Measurements from ENCODE around the gene NUDCD3. TPM values are rescaled to one million over a fixed set of nuclear protein-coding genes. Genes with fewer than 3 reads are reported as not detected.

Gene NUDCD3
- total and polyA plus RNA-seq, 7 experiments from 2014 or later = 51.5 to 117 (median 84.4) TPM

- no peaks in the 10 kb centered on the region for H3K9me3 ChIP-seq (ENCODE audit: control insufficient read depth in 2 of 3, low read length in 3 of 3)
- Mint-ChIP-seq H3K4me1 (peaks cover 0 to 20% (median 0%) of the 10 kb centered on the region in 7 donors), H3K9me3 (peaks cover 0 to 2% (median 0%) of the 10 kb centered on the region in 11 donors), H3K27me3 (no peaks in the 10 kb centered on the region), H3K4me3 (no peak overlapping the region), H3K36me3 (peaks cover 2 to 14% (median 5%) of the 10 kb centered on the region in 5 donors), H3K27ac (peak overlapping the region in 4 of 9 donors; percentile 33 to 75 (median 54))
- H3K4me1 ChIP-seq (ENCODE audit: control insufficient read depth in 2 of 2, insufficient read depth in 2 of 2, low read length in 2 of 2) = no peaks in the 10 kb centered on the region
- H3K4me3 ChIP-seq (ENCODE audit: low read length) = no peak overlapping the region
- no peak for DNase-seq
- intact Hi-C loops (cut with micrococcal nuclease) = no loop called here
- no peak overlapping the region for H3K27ac ChIP-seq (ENCODE audit: low read depth, low read length)
- ChIA-PET CTCF (no interaction called here), POLR2A (no interaction called here)
- no peaks in the 10 kb centered on the region for H3K27me3 ChIP-seq (ENCODE audit: control insufficient read depth in 2 of 2, insufficient read depth in 2 of 2, low read length in 2 of 2)
- ATAC-seq = no peak
- peaks cover 0 to 44% (median 3%) of the 10 kb centered on the region in 3 experiments for H3K36me3 ChIP-seq (ENCODE audit: control insufficient read depth in 2 of 3, insufficient read depth in 3 of 3, low read length in 3 of 3)
These were observed 108.8 kb downstream of the NUDCD3 start for GRCh38 chr7:44381494-44382220.

GRCh38 chr7:44380831-44381493, 109.5 kb downstream of the NUDCD3 start:
- peak overlapping the region in 3 of 9 donors; percentile 51 to 57 (median 54) for H3K27ac Mint-ChIP-seq
- no peaks in the 10 kb centered on the region for H3K27me3 ChIP-seq (ENCODE audit: control insufficient read depth in 2 of 2, insufficient read depth in 2 of 2, low read length in 2 of 2)

GRCh38 chr7:44380189-44380830, 110.1 kb downstream of the NUDCD3 start:
- DNase-seq (no peak), ATAC-seq (no peak)
- intact Hi-C loops (cut with micrococcal nuclease) = no loop called here
- Histone ChIP-seq H3K9me3 (ENCODE audit: control insufficient read depth in 2 of 3, low read length in 3 of 3) (no peaks in the 10 kb centered on the region), H3K36me3 (ENCODE audit: control insufficient read depth in 2 of 3, insufficient read depth in 3 of 3, low read length in 3 of 3) (peaks cover 0 to 31% (median 0%) of the 10 kb centered on the region in 3 experiments), H3K27ac (ENCODE audit: low read depth, low read length) (no peak overlapping the region), H3K4me3 (ENCODE audit: low read length) (no peak overlapping the region), H3K4me1 (ENCODE audit: control insufficient read depth in 2 of 2, insufficient read depth in 2 of 2, low read length in 2 of 2) (no peaks in the 10 kb centered on the region), H3K27me3 (ENCODE audit: control insufficient read depth in 2 of 2, insufficient read depth in 2 of 2, low read length in 2 of 2) (no peaks in the 10 kb centered on the region)
- Mint-ChIP-seq H3K9me3 (peaks cover 0 to 2% (median 0%) of the 10 kb centered on the region in 11 donors), H3K27ac (peak overlapping the region in 2 of 9 donors; percentile 14 to 54), H3K4me1 (peaks cover 0 to 20% (median 0%) of the 10 kb centered on the region in 7 donors), H3K4me3 (no peak overlapping the region), H3K27me3 (no peaks in the 10 kb centered on the region), H3K36me3 (peaks cover under 1 to 11% (median 3%) of the 10 kb centered on the region in 5 donors)
- POLR2A ChIA-PET = no interaction called here
- CTCF ChIA-PET = no interaction called here

More at GRCh38 chr7:44380831-44381493, 109.5 kb downstream of the NUDCD3 start:
- H3K27ac ChIP-seq (ENCODE audit: low read depth, low read length) = no peak overlapping the region
- Mint-ChIP-seq H3K4me3 (no peak overlapping the region), H3K27me3 (no peaks in the 10 kb centered on the region), H3K9me3 (peaks cover 0 to 2% (median 0%) of the 10 kb centered on the region in 11 donors), H3K36me3 (peaks cover 2 to 14% (median 5%) of the 10 kb centered on the region in 5 donors), H3K4me1 (peaks cover 0 to 20% (median 0%) of the 10 kb centered on the region in 7 donors)
- ATAC-seq (no peak), DNase-seq (no peak)
- peaks cover 0 to 37% (median 0%) of the 10 kb centered on the region in 3 experiments for H3K36me3 ChIP-seq (ENCODE audit: control insufficient read depth in 2 of 3, insufficient read depth in 3 of 3, low read length in 3 of 3)
- CTCF ChIA-PET = no interaction called here
- intact Hi-C loops (cut with micrococcal nuclease) = no loop called here
- H3K9me3 ChIP-seq (ENCODE audit: control insufficient read depth in 2 of 3, low read length in 3 of 3) = no peaks in the 10 kb centered on the region
- no peak overlapping the region for H3K4me3 ChIP-seq (ENCODE audit: low read length)
- no peaks in the 10 kb centered on the region for H3K4me1 ChIP-seq (ENCODE audit: control insufficient read depth in 2 of 2, insufficient read depth in 2 of 2, low read length in 2 of 2)
- POLR2A ChIA-PET = no interaction called here

- ChIA-PET CTCF (no interaction called here), POLR2A (no interaction called here)
- Histone ChIP-seq H3K9me3 (ENCODE audit: control insufficient read depth in 2 of 3, low read length in 3 of 3) (no peaks in the 10 kb centered on the region), H3K27ac (ENCODE audit: low read depth, low read length) (no peak overlapping the region), H3K4me3 (ENCODE audit: low read length) (no peak overlapping the region), H3K27me3 (ENCODE audit: control insufficient read depth in 2 of 2, insufficient read depth in 2 of 2, low read length in 2 of 2) (no peaks in the 10 kb centered on the region), H3K4me1 (ENCODE audit: control insufficient read depth in 2 of 2, insufficient read depth in 2 of 2, low read length in 2 of 2) (no peaks in the 10 kb centered on the region), H3K36me3 (ENCODE audit: control insufficient read depth in 2 of 3, insufficient read depth in 3 of 3, low read length in 3 of 3) (peaks cover 0 to 24% (median 0%) of the 10 kb centered on the region in 3 experiments)
- Mint-ChIP-seq H3K27ac (peak overlapping the region in 3 of 9 donors; percentile 63 to 80 (median 77)), H3K9me3 (peaks cover 0 to 2% (median 0%) of the 10 kb centered on the region in 11 donors), H3K4me1 (peaks cover 0 to 20% (median 0%) of the 10 kb centered on the region in 7 donors), H3K27me3 (no peaks in the 10 kb centered on the region), H3K4me3 (no peak overlapping the region), H3K36me3 (peaks cover 0 to 6% (median 0%) of the 10 kb centered on the region in 5 donors)
- intact Hi-C loops (cut with micrococcal nuclease) = loop anchor here in 1 of 2 donors (5.0 kb wide), 1 partner anchor 137 kb away; no protein-coding TSS in a partner anchor
- DNase-seq (no peak), ATAC-seq (no peak)
These were observed 110.9 kb downstream of the NUDCD3 start for GRCh38 chr7:44379366-44380188.

GRCh38 chr7:44378744-44379143, 111.7 kb downstream of the NUDCD3 start:
- H3K4me1 Mint-ChIP-seq = peaks cover 0 to 20% (median 0%) of the 10 kb centered on the region in 7 donors
- H3K36me3 Mint-ChIP-seq = peaks cover 0 to 3% (median 0%) of the 10 kb centered on the region in 5 donors
- DNase-seq = no peak
- H3K27ac Mint-ChIP-seq = peak overlapping the region in 4 of 9 donors; percentile 30 to 79 (median 66)
- H3K4me3 Mint-ChIP-seq = no peak overlapping the region
- POLR2A ChIA-PET = no interaction called here
- H3K27me3 Mint-ChIP-seq = no peaks in the 10 kb centered on the region
- Histone ChIP-seq H3K27ac (ENCODE audit: low read depth, low read length) (no peak overlapping the region), H3K9me3 (ENCODE audit: control insufficient read depth in 2 of 3, low read length in 3 of 3) (no peaks in the 10 kb centered on the region), H3K4me3 (ENCODE audit: low read length) (no peak overlapping the region), H3K4me1 (ENCODE audit: control insufficient read depth in 2 of 2, insufficient read depth in 2 of 2, low read length in 2 of 2) (no peaks in the 10 kb centered on the region), H3K36me3 (ENCODE audit: control insufficient read depth in 2 of 3, insufficient read depth in 3 of 3, low read length in 3 of 3) (peaks cover 0 to 15% (median 0%) of the 10 kb centered on the region in 3 experiments), H3K27me3 (ENCODE audit: control insufficient read depth in 2 of 2, insufficient read depth in 2 of 2, low read length in 2 of 2) (no peaks in the 10 kb centered on the region)
- ATAC-seq = no peak
- CTCF ChIA-PET = no interaction called here
- peaks cover 0 to 2% (median 0%) of the 10 kb centered on the region in 11 donors for H3K9me3 Mint-ChIP-seq
- intact Hi-C loops (cut with micrococcal nuclease) = loop anchor here in 1 of 2 donors (5.0 kb wide), 1 partner anchor 136 kb away; no protein-coding TSS in a partner anchor

All from naive thymus-derived CD4-positive, alpha-beta T cell (primary cell).